ENCODE data around the gene HIRA. TPM values are rescaled to one million over a fixed set of nuclear protein-coding genes. Genes with fewer than 3 reads are reported as not detected.
"Not testable (repeated sequence)": the region's sequence is repeated elsewhere in the genome, so short reads cannot be mapped to it uniquely, and the experiment has no call there.

Gene HIRA
- total RNA-seq, 1 donor from 2014 or later = 13.7 TPM

GRCh38 chr22:19463008-19463407, 31.5 kb upstream of the HIRA start:
- no peak for DNase-seq (ENCODE audit: low spot score)

GRCh38 chr22:19461506-19461905, 30.0 kb upstream of the HIRA start:
- DNase-seq (ENCODE audit: low spot score) = no peak

DNA sequence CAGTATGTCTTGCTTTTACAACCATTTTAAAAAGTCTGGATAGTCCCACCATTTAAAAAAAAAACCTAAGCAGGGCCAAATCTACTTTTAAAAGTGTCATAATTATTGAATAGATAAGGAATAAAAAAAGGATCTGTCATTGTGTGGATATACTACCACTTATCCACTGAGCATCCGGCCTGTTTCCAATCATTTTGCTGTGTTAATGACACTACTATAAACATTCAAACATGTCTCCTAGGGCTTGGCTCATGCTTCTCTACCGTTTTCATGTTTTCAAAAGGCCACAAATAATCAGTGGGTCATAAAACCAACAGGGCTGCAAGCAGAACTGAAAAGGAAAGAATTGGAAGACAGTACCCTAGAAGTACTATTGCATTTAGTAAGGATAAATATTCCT, 28.5 kb upstream of the HIRA start:
- DNase-seq (ENCODE audit: low spot score) = no peak

DNA sequence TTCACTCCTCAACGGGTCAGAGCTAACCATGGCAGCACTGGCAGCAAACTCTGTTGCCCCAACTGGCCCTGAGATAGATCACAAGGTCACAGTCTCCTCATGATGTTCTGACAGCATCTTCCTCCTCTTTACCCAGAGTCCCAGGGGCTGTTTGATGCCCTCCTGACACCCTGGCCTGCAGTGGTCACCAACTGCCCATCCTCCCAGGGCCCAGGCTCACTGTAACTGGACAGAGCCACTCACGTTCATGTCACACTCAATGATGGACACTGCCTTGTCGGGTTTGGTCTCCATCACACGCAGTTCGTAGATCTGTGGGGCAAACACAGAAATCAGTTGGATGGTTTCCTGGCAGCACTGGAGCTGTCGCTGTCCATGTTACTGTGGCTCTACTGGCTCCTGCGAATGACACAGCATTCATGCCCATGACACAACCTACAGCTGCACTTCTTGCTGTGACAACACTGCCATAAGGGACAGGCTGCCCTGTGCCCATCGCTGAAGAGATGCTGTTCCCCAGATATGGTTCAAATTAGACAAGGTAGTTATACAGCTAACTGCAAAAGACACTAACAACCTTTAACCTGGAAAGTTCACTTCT, 26.4 kb upstream of the HIRA start:
- no peak for DNase-seq (ENCODE audit: low spot score)

- DNase-seq (ENCODE audit: low spot score) = no peak
These were observed 25.0 kb upstream of the HIRA start for GRCh38 chr22:19456541-19456940.

- no peak for DNase-seq (ENCODE audit: low spot score)
These were observed 24.2 kb upstream of the HIRA start for GRCh38 chr22:19455585-19456370.

DNA sequence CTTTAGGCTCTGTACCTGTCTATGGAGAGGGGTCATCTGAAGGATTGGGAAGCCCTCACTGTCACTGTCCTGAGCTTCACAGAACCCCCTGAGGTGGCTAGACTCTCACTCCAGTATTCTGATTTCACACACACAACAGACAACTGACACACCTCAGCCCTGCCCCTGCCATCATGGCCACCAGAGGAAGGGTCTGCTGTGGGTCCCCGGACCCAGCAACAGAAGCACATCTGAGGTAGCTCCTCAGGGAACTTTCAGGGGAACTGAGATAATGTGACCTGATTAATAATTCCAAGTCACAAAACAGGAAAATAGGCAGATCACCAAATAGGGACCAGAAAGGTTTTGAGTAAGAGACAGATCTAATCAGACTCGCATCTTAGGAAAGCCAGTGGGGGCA, 23.5 kb upstream of the HIRA start:
- DNase-seq (ENCODE audit: low spot score) = no peak

DNA sequence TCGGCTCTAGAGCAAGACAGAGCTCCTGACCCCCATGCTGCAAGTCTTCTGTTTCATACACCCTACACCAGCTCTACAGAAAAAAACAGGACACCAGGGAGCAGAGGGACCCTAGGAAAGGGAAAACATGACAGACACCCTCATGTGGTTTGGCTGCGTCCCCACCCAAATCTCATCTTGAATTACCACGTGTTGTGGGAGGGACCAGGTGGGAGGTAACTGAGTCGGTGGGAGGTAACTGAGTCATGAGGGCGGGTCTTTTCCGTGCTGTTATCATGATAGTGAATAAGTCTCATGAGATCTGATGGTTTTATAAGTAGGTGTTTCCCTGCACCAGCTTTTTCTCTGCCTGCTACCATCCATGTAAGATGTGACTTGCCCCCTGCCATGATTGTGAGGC, 22.6 kb upstream of the HIRA start:
- DNase-seq (ENCODE audit: low spot score) = no peak

GRCh38 chr22:19453718-19454117, 22.2 kb upstream of the HIRA start:
- no peak for DNase-seq (ENCODE audit: low spot score)

DNA sequence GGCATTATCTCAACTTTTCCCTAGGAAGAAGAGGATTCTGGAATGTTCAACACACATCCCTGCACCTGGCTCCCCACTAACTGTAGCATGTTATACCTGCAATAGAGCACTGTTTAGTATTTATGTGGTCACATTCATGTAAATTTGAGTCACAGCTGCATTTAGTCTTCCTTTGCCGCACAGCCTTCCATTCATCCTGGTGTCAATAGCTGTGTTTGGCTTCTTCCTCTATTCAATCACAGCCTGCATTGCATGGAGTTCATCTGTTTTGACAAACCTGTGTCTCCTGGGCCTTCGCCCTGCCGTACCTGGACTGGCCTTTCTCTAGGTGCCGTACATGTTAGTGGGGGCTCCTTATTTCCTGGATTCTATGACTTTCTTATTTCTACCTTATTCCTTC, 20.0 kb upstream of the HIRA start:
- DNase-seq (ENCODE audit: low spot score) = no peak

DNA sequence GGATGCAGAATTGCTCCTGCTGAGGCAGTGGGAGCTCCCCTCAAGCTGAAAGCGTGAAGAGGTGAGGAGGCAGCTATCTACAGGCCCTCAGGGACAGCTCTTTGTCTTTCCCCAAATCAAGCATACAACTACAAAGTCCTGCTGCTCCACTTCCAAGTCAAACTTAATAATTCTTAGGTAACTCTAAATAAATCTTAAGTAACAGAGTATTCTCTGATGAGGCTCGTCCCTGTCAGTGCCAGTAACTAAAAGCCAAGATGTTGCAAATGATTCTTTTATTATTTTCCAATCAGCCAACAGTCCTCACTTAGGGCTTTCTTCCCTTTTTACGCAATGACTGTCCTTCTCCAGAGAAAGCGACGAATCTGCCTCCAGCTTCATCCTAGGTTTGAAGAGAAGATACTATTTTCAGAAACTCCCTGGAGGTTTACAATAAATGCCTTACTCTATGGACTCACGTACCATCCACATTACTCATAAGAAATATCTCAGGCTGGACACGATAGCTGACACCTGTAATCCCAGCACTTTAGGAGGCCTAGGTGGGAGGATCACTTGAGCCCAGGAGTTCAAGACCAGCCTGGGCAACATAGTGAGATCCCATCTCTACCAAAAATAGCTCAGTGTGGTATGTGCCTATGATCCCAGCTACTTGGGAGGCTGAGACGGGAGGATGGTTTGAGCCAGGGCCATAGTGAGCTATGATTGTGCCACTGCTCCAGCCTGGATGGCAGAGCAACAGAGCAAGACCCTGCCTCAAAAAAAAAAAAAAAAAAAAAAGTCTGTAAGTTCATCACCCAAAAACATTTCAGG, 19.0 kb upstream of the HIRA start:
- no peak for DNase-seq (ENCODE audit: low spot score)

GRCh38 chr22:19449422-19449767, 17.9 kb upstream of the HIRA start:
- DNase-seq (ENCODE audit: low spot score) = no peak

GRCh38 chr22:19448739-19449421, 17.3 kb upstream of the HIRA start:
- no peak for DNase-seq (ENCODE audit: low spot score)

DNA sequence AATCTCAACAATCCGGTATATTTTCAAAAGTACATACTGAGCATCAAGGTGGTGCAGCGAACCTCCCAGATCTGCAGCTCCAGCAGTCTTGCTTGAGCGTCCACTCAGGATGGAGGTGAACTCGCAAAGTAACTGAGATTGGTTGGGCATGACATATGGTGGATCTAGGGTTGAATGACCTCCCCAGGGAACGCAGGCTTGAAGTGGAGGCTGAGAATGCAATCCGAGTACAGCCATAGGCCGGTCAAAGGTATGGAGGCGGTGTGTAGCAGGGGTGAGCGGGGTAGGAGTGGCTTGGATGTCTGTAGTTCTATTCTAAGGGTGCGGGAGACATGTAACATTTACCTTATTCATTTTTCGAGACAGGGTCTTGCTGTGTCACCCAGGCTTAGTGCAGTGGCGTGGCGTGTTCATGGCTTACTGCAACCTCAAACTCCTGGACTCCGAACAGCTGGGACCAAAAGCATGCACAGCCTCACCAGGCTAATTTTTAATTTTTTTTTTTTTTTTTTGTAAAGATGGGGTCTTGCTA, 16.6 kb upstream of the HIRA start:
- peak; percentile 64 for DNase-seq (ENCODE audit: low spot score)

GRCh38 chr22:19447330-19448075, 16.0 kb upstream of the HIRA start, which contains the start of gene C22orf39:
C22orf39 (minus strand) TSS chr22:19447711; CDS start chr22:19447688, 23 bp downstream.
- peak; percentile 97 for DNase-seq (ENCODE audit: low spot score)

GRCh38 chr22:19446603-19447329, 15.2 kb upstream of the HIRA start:
- DNase-seq (ENCODE audit: low spot score) = no peak

GRCh38 chr22:19445279-19445982, 13.9 kb upstream of the HIRA start:
- not testable (repeated sequence) for DNase-seq (ENCODE audit: low spot score)

DNA sequence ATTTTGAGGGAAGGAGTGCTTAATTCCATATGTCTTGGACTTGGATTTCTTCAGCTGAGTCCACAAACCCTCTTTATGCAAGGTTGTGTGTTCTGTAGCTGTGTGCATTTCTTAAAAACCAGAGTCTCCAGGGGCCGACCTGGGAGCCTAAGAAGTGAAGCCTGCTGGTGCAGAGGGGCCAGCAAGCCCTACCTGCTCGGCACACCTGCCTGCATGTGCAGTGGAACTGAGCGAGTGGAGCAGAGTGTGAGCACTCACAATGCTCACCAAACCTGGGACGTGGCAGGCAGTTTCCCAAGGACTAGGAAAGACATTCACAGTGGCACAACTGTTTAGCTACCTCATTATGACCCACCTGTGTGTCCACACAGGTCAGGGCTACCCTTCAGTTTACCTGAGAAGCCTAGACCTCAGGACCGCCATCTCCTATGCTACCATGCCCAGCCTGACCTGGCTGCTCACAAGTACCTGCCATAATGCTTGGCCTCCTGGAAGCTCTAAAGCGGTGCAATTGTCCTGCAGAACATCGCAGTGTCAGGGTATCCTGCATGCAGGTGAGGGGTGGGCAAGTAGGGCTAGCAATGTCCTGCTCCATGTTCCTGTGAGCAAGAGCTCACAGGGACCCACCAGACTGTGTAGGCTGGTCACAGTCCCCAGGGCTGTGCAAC, 12.1 kb upstream of the HIRA start:
- no peak for DNase-seq (ENCODE audit: low spot score)

DNA sequence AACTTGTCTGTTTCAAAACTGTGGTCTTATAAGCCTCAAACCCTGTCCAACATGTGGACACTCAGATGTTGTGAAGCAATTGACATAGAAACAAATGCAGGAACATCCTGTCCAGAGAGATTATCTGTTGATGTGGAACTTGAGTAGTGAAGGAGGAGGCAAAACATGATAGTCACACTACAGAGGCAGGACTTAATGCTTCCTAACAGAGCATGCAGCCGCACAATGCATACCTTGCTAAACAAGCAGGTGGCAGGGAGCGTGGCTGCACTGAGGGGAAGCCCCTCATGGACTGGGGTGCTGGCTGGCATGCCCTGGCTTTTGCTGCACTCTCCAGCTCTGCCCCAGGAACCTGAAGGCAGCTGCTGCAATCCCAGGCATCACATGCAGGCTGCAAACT, 10.6 kb upstream of the HIRA start:
- no peak for DNase-seq (ENCODE audit: low spot score)

All from umbilical cord (tissue), 2 donors.